ENCODE measurements around the gene IQCK.

- TF ChIP-seq ZIC2 (tag by site-specific recombination; IDR thresholded peaks at IDR 0.05) (no peak), ZBTB10 (tag by site-specific recombination; IDR thresholded peaks at IDR 0.05) (no peak), ZNF518A (tag by site-specific recombination; conservative IDR thresholded peaks at IDR 0.05; ENCODE audit: low read depth) (no peak), ZNF580 (tag by site-specific recombination; IDR thresholded peaks at IDR 0.05) (no peak), ZNF830 (tag by site-specific recombination; IDR thresholded peaks at IDR 0.05; ENCODE audit: low read depth) (no peak), ZBTB21 (tag by site-specific recombination; IDR thresholded peaks at IDR 0.05) (no peak)
- TF ChIP-seq, protein P1, sequence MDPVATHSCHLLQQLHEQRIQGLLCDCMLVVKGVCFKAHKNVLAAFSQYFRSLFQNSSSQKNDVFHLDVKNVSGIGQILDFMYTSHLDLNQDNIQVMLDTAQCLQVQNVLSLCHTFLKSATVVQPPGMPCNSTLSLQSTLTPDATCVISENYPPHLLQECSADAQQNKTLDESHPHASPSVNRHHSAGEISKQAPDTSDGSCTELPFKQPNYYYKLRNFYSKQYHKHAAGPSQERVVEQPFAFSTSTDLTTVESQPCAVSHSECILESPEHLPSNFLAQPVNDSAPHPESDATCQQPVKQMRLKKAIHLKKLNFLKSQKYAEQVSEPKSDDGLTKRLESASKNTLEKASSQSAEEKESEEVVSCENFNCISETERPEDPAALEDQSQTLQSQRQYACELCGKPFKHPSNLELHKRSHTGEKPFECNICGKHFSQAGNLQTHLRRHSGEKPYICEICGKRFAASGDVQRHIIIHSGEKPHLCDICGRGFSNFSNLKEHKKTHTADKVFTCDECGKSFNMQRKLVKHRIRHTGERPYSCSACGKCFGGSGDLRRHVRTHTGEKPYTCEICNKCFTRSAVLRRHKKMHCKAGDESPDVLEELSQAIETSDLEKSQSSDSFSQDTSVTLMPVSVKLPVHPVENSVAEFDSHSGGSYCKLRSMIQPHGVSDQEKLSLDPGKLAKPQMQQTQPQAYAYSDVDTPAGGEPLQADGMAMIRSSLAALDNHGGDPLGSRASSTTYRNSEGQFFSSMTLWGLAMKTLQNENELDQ (tag by site-specific recombination; IDR thresholded peaks at IDR 0.05; ENCODE audit: low read depth) = no peak
- TF ChIP-seq, protein P2, sequence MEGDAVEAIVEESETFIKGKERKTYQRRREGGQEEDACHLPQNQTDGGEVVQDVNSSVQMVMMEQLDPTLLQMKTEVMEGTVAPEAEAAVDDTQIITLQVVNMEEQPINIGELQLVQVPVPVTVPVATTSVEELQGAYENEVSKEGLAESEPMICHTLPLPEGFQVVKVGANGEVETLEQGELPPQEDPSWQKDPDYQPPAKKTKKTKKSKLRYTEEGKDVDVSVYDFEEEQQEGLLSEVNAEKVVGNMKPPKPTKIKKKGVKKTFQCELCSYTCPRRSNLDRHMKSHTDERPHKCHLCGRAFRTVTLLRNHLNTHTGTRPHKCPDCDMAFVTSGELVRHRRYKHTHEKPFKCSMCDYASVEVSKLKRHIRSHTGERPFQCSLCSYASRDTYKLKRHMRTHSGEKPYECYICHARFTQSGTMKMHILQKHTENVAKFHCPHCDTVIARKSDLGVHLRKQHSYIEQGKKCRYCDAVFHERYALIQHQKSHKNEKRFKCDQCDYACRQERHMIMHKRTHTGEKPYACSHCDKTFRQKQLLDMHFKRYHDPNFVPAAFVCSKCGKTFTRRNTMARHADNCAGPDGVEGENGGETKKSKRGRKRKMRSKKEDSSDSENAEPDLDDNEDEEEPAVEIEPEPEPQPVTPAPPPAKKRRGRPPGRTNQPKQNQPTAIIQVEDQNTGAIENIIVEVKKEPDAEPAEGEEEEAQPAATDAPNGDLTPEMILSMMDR (tag by site-specific recombination; IDR thresholded peaks at IDR 0.05) = no peak
- TF ChIP-seq, protein P3, sequence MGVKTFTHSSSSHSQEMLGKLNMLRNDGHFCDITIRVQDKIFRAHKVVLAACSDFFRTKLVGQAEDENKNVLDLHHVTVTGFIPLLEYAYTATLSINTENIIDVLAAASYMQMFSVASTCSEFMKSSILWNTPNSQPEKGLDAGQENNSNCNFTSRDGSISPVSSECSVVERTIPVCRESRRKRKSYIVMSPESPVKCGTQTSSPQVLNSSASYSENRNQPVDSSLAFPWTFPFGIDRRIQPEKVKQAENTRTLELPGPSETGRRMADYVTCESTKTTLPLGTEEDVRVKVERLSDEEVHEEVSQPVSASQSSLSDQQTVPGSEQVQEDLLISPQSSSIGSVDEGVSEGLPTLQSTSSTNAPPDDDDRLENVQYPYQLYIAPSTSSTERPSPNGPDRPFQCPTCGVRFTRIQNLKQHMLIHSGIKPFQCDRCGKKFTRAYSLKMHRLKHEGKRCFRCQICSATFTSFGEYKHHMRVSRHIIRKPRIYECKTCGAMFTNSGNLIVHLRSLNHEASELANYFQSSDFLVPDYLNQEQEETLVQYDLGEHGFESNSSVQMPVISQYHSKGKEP (tag by site-specific recombination; IDR thresholded peaks at IDR 0.05) = no peak
- TF ChIP-seq, protein P4, sequence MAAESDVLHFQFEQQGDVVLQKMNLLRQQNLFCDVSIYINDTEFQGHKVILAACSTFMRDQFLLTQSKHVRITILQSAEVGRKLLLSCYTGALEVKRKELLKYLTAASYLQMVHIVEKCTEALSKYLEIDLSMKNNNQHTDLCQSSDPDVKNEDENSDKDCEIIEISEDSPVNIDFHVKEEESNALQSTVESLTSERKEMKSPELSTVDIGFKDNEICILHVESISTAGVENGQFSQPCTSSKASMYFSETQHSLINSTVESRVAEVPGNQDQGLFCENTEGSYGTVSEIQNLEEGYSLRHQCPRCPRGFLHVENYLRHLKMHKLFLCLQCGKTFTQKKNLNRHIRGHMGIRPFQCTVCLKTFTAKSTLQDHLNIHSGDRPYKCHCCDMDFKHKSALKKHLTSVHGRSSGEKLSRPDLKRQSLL (tag by site-specific recombination; IDR thresholded peaks at IDR 0.05) = no peak
Observed at GRCh38 chr16:19888834-19889233, 170.8 kb downstream of the IQCK start.

Data from HEK293 (cell line).